Endothelial cell (in vitro differentiated cells): Measurements from ENCODE around the gene ZNF641. TPM values are rescaled to one million over a fixed set of nuclear protein-coding genes. Genes with fewer than 3 reads are reported as not detected.
A peak's percentile ranks its signal among the peaks of the same experiment; 100 is the strongest.

Source experiments
- DNase-seq: peaks from one replicate; pipeline ENCODE4 v3.0.0; 2021; ENCODE audit warnings: low spot score
- H3K27ac Mint-ChIP-seq: one replicate; pipeline ENCODE4 v1.8.0; 2021; ENCODE audit warnings: mixed read lengths, inconsistent platforms; ENCODE audit not compliant: unreplicated experiment
- H3K27me3 Mint-ChIP-seq: one replicate; pipeline ENCODE4 v1.8.0; 2021; ENCODE audit warnings: mild to moderate bottlenecking, moderate library complexity, mixed read lengths, inconsistent platforms; ENCODE audit not compliant: unreplicated experiment
- H3K36me3 Mint-ChIP-seq: one replicate; pipeline ENCODE4 v1.8.0; 2021; ENCODE audit warnings: mild to moderate bottlenecking, low read depth, mixed read lengths, inconsistent platforms; ENCODE audit not compliant: unreplicated experiment
- H3K4me1 Mint-ChIP-seq: one replicate; pipeline ENCODE4 v1.8.0; 2021; ENCODE audit warnings: mild to moderate bottlenecking, mixed read lengths, inconsistent platforms; ENCODE audit not compliant: unreplicated experiment
- H3K4me3 Mint-ChIP-seq: one replicate; pipeline ENCODE4 v1.8.0; 2021; ENCODE audit warnings: mild to moderate bottlenecking, mixed read lengths, inconsistent platforms; ENCODE audit not compliant: unreplicated experiment
- H3K9me3 Mint-ChIP-seq: one replicate; pipeline ENCODE4 v1.8.0; 2021; ENCODE audit warnings: mixed read lengths, inconsistent platforms; ENCODE audit not compliant: unreplicated experiment
- CTCF ChIP-seq: fragments of 200-600 bp; sonication (generic); IDR thresholded peaks from one replicate; pipeline ENCODE4 v1.5.0; 2021; ENCODE audit warnings: antibody characterized with exemption; ENCODE audit not compliant: unreplicated experiment
- long read RNA-seq: library from polyadenylated mRNA; unstranded; transcript quantifications from one replicate; pipeline ENCODE4 v2.0.0, GENCODE V29; 2020; ENCODE audit not compliant: unreplicated experiment
- total RNA-seq: library from RNA; stranded (reverse); fragmentation: NEBNext Ultra II Directional; extraction: Animal tissue kit (Norgen Biotek cat#: 25700); gene quantifications from one replicate; pipeline ENCODE4 v1.2.1, GENCODE V29; 2021; ENCODE audit not compliant: unreplicated experiment

Gene ZNF641
- total RNA-seq, result 35.3 TPM
- long read RNA-seq, partial matches to known transcripts, result 1 of 6 reads
- long read RNA-seq, other reads (novel, unspliced or antisense), result 4 of 6 reads

GRCh38 chr12:48350249-48351021, at the start of gene ZNF641:
Gene ZNF641 (minus strand): TSS chr12:48350919. CDS start chr12:48348090, 2,829 bp downstream.
- H3K36me3 Mint-ChIP-seq, result peaks cover 18% of the 10 kb centered on the region
- H3K4me3 Mint-ChIP-seq, result peak within 1 kb of the TSS; percentile 97
- peaks cover 12% of the 10 kb centered on the region for H3K4me1 Mint-ChIP-seq
- peaks cover 7% of the 10 kb centered on the region for H3K27me3 Mint-ChIP-seq
- TF ChIP-seq CTCF, result no peak
- H3K27ac Mint-ChIP-seq, result peak within 1 kb of the TSS; percentile 81
- DNase-seq, result peak; percentile 67
- no peaks in the 10 kb centered on the region for H3K9me3 Mint-ChIP-seq

GRCh38 chr12:48390026-48390425, 39.3 kb upstream of the ZNF641 start:
- TF ChIP-seq CTCF, result no peak
- no peaks in the 10 kb centered on the region for H3K4me1 Mint-ChIP-seq
- H3K9me3 Mint-ChIP-seq, result no peaks in the 10 kb centered on the region
- peaks cover 2% of the 10 kb centered on the region for H3K27me3 Mint-ChIP-seq
- no peak overlapping the region for H3K27ac Mint-ChIP-seq
- H3K36me3 Mint-ChIP-seq, result no peaks in the 10 kb centered on the region
- DNase-seq, result no peak
- no peak overlapping the region for H3K4me3 Mint-ChIP-seq

GRCh38 chr12:48389409-48389808, 38.7 kb upstream of the ZNF641 start:
- Mint-ChIP-seq H3K9me3 (no peaks in the 10 kb centered on the region), H3K4me3 (no peak overlapping the region), H3K4me1 (no peaks in the 10 kb centered on the region), H3K27me3 (peaks cover 2% of the 10 kb centered on the region), H3K36me3 (no peaks in the 10 kb centered on the region), H3K27ac (no peak overlapping the region)
- TF ChIP-seq CTCF, result no peak
- no peak for DNase-seq

- H3K9me3 Mint-ChIP-seq, result no peaks in the 10 kb centered on the region
- no peak overlapping the region for H3K27ac Mint-ChIP-seq
- no peak for TF ChIP-seq CTCF
- no peak overlapping the region for H3K4me3 Mint-ChIP-seq
- no peaks in the 10 kb centered on the region for H3K4me1 Mint-ChIP-seq
- H3K27me3 Mint-ChIP-seq, result peaks cover 2% of the 10 kb centered on the region
- H3K36me3 Mint-ChIP-seq, result no peaks in the 10 kb centered on the region
- no peak for DNase-seq
Observed at GRCh38 chr12:48388938-48389337, 38.2 kb upstream of the ZNF641 start.

- Mint-ChIP-seq H3K4me3 (no peak overlapping the region), H3K9me3 (no peaks in the 10 kb centered on the region), H3K27ac (no peak overlapping the region), H3K4me1 (no peaks in the 10 kb centered on the region), H3K36me3 (no peaks in the 10 kb centered on the region), H3K27me3 (peaks cover 2% of the 10 kb centered on the region)
- DNase-seq, result no peak
- no peak for TF ChIP-seq CTCF
Observed at GRCh38 chr12:48388460-48388859, 37.7 kb upstream of the ZNF641 start.
